Measurements from ENCODE around the gene OR1D5.
"Not testable (repeated sequence)": the region's sequence is repeated elsewhere in the genome, so short reads cannot be mapped to it uniquely, and the experiment has no call there.

GRCh38 chr17:3073850-3074249, 10.4 kb upstream of the OR1D5 start:
- TF ChIP-seq CTCF (IDR thresholded peaks at IDR 0.05; ENCODE audit: low read depth, low read length); POLR2A (IDR thresholded peaks at IDR 0.05; ENCODE audit: extremely low read depth, insufficient read length); MYC (IDR thresholded peaks at IDR 0.05; ENCODE audit: low read depth, low read length): not testable (repeated sequence)
